Fibroblast of lung (primary cell): Measurements from ENCODE around the gene RTN4IP1.

Source experiments
- CTCF ChIP-seq, 2 donors: IDR thresholded peaks in 1 of 2; conservative IDR thresholded peaks in 1 of 2; 1 replicate in 1 of 2; 2 replicates in 1 of 2; pipeline ENCODE4 v1.5.1; 2011 to 2012; ENCODE audit warnings: low read length in 2 of 2, control low read depth in 1 of 2, inconsistent platforms in 1 of 2, low read depth in 1 of 2, mild to moderate bottlenecking in 1 of 2
- EZH2 ChIP-seq: IDR thresholded peaks from 2 replicates; pipeline ENCODE4 v1.5.1; 2012; ENCODE audit warnings: low read length, control low read depth, mild to moderate bottlenecking; ENCODE audit errors: missing control alignments

DNA sequence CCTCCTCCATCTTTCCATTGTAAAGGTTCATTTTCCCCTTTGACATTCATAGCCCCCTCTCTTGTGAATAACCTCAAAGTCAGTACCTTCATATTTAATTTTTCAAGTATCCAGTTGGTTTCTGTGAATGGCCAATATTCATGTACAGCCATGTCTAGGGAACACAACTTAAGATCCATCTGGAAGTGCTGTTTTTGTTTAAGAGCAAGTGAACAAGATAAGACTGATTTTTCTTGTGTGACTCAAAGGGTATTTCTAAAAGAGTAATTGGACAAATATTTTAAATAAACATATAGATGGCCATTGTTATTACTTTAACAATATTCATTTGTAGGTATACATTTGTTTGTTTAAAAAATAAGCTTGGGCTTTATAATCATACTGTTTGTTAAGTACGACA, 92.9 kb downstream of the RTN4IP1 start:
- TF ChIP-seq CTCF (conservative IDR thresholded peaks at IDR 0.05 in 1 of 2, IDR thresholded peaks at IDR 0.05 in 1 of 2; ENCODE audit: low read depth in 1 of 2, low read length in 2 of 2) (no peak), EZH2 (no peak)
